ENCODE results near the gene MBP. TPM values are rescaled to one million over a fixed set of nuclear protein-coding genes. Genes with fewer than 3 reads are reported as not detected.
A peak's percentile ranks its signal among the peaks of the same experiment; 100 is the strongest.

MBP gene
- total RNA-seq, 6 experiments from 2014 or later = 0.05 to 0.23 (median 0.12) TPM; not detected in 1

DNA sequence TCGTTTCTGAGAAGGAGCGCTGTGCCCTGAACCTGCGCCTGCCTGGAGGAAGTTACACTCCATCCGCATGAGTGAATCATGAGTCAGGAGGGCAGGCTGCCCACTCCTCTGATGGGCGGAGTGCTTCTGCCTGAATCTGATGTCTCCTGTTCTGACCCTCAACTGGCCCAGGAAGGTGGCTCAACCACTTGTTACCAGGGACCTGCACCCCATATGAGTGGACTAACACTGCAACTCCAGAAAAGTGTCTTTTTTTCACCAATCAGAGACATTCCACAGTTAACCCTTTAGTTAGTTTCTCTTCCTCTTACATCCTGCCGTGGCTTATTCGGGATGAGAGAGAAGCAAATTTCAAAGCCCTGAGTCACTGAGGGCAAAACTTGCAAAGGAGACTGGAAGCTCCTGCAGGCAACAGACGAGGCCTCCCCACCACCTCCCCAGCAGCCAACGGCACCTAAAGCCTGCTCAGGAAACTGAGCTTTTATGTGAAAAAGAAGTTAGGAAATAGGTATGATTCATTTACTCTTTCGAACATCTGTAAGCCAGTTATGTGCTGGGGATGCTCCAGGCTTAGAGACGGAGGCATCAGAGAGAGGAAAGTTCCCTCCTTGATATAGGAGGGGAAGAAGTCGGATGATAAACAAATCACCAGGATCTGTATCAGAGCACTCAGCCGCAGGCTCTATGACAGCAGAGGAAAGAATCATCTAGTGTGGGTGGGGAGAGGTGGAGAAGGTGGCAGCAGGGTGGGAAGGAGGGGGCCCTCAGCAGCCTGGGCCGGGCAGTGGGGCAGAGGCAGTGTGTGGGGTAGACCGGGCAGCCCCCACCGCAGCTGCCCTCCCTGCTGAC is 30.9 kb downstream of the MBP start:
- H3K4me1 Mint-ChIP-seq (ENCODE audit: low read depth) = peaks cover 71% of the 10 kb centered on the region
- DNase-seq = peak; percentile 96
- peak overlapping the region; percentile 87 for H3K4me3 Mint-ChIP-seq
- TF ChIP-seq, protein P1, sequence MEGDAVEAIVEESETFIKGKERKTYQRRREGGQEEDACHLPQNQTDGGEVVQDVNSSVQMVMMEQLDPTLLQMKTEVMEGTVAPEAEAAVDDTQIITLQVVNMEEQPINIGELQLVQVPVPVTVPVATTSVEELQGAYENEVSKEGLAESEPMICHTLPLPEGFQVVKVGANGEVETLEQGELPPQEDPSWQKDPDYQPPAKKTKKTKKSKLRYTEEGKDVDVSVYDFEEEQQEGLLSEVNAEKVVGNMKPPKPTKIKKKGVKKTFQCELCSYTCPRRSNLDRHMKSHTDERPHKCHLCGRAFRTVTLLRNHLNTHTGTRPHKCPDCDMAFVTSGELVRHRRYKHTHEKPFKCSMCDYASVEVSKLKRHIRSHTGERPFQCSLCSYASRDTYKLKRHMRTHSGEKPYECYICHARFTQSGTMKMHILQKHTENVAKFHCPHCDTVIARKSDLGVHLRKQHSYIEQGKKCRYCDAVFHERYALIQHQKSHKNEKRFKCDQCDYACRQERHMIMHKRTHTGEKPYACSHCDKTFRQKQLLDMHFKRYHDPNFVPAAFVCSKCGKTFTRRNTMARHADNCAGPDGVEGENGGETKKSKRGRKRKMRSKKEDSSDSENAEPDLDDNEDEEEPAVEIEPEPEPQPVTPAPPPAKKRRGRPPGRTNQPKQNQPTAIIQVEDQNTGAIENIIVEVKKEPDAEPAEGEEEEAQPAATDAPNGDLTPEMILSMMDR (IDR thresholded peaks at IDR 0.05) = no peak
- H3K9me3 Mint-ChIP-seq = no peaks in the 10 kb centered on the region
- peak overlapping the region; percentile 98 for H3K27ac Mint-ChIP-seq
- no peaks in the 10 kb centered on the region; the same call in 1 of the 2 replicates for H3K27me3 Mint-ChIP-seq (ENCODE audit: insufficient read depth)
- H3K36me3 Mint-ChIP-seq (ENCODE audit: low read depth) = peaks cover 8% of the 10 kb centered on the region

DNA sequence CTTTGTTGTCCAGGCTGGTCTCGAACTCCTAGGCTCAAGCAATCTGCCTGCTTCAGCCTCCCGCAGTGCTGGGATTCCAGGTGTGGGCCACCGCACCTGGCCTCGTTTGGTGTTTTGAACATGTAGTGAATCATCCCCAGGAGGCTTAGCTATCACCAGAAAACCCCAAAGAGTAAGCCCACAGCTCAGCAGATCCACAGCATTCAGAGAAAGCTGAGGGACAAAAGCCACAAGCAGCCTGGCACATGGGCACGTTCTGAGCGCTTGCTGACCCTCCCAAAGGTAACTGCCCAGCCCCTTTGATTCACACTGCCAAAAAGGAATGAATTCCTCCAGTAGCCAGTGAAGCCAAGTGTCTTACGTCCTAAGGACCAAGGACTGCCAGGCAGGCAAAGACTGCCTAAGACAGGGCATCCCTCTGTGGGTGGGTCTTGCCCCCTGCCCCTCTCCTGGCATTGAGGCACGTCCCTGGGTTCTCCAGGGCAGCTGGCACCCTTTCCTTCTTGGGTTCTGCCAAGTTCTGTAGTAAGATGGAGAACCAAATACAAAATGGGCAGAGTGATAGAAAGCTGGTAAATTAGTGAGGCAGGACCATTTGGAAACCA is 31.7 kb downstream of the MBP start:
- no peak for DNase-seq
- Mint-ChIP-seq H3K27me3 (ENCODE audit: insufficient read depth) (peaks cover under 1% of the 10 kb centered on the region), H3K4me1 (ENCODE audit: low read depth) (peaks cover 67% of the 10 kb centered on the region), H3K36me3 (ENCODE audit: low read depth) (peaks cover 8% of the 10 kb centered on the region), H3K9me3 (no peaks in the 10 kb centered on the region), H3K27ac (peak overlapping the region; percentile 98), H3K4me3 (peak overlapping the region; percentile 87)
- TF ChIP-seq, protein P1 (IDR thresholded peaks at IDR 0.05) = no peak

DNA sequence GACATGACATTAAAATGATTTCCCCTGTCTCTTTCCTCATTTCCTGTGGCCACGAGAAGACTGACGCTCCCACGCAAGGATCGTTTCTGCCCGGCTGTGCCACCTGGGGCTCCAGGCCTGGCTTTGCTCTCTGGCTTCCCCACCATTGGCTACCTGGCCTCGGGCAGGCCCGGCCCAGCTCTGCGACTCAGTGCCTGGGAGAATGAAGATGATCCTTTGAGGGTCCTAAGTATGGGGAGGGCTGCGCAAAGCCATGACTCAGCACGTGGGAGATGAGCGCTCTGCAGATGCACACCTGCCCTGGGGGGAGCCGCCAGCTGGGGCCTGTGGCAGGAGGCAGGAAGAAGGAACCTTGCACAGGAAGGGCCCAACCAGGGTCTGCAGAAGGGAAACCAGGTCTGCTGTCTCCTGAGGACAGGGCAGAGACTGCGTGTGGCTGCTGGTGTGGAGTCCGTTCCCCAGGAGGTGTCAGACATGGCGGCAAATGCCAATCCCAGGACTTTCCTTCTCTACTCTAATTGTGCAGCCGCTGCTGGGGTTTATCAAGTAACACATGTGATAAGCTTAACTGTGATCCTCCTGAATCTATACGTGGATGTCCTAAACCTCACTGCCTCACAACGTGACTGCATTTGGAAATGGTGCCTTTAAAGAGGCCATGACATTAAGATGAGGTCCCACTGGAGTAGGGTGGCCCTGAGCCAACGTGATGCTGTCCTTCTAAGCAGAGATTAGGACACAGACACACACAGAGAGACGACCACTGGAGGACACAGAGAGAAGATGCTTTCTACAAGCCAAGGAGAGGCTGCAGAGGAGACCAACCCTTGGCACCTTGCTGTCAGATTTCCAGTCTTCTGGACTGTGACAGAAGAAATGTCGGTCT is 32.9 kb downstream of the MBP start:
- TF ChIP-seq, protein P1 (IDR thresholded peaks at IDR 0.05) = no peak
- Mint-ChIP-seq H3K27me3 (ENCODE audit: insufficient read depth) (peaks cover 3% of the 10 kb centered on the region), H3K9me3 (no peaks in the 10 kb centered on the region), H3K36me3 (ENCODE audit: low read depth) (peaks cover 8% of the 10 kb centered on the region), H3K4me3 (no peak overlapping the region), H3K4me1 (ENCODE audit: low read depth) (peaks cover 56% of the 10 kb centered on the region), H3K27ac (0 out of 2 replicates have a peak overlapping the region, but pooled peaks have one; percentile 11)
- DNase-seq = no peak

DNA sequence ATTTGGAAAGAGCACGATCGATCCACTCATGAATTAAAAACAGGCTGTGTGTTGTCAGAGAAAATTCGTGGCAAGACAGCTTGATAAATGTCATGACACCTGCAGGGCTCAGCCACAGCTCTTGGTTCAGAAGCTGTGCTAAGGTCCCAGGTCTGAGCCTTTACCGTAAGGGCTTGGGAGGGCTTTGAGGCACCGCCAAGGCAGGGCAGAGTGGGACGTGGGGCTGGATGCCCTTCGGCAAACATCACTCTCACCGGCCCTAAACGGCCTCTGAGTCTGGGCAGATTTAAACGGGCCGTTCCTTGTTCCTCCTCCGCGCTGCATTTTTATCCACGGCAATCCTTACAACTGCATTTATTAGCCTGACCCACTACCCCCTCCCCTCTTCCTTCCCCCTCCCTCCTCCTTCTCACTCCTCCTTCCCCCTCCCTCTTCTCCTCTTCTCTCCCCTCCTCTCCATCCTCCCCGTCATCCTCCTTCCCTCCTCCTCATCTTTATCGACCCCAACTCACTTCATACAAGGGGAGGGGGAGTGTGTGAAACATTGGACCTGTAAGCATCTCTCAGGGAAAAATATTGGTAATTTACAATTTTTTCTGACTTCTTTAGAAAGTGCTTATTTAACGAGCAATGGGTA is 33.9 kb downstream of the MBP start:
- Mint-ChIP-seq H3K27me3 (ENCODE audit: insufficient read depth) (peaks cover 3% of the 10 kb centered on the region), H3K4me3 (no peak overlapping the region), H3K36me3 (ENCODE audit: low read depth) (peaks cover 3% of the 10 kb centered on the region), H3K4me1 (ENCODE audit: low read depth) (peaks cover 45% of the 10 kb centered on the region), H3K9me3 (no peaks in the 10 kb centered on the region), H3K27ac (no peak overlapping the region)
- TF ChIP-seq, protein P1 (IDR thresholded peaks at IDR 0.05) = no peak
- no peak for DNase-seq

DNA sequence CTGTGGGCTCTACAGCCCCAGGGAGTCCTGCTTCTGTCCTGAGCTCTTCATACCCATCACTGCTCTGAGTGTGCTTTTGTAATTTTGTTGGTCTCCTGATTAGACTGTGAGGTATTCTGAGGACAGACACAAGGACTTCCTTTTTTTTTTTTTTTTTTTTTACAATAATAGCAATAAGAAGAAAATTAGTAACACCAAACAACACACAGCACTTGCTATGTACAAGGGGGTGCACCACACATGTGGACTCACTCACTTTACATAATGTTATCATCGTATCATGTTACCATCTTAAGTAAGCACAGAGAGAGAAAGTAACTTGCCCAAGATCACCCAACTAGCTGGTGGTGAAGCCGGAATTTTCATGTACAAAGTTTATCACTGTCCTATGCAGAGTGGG is 34.6 kb downstream of the MBP start:
- TF ChIP-seq, protein P1 (IDR thresholded peaks at IDR 0.05) = no peak
- H3K4me3 Mint-ChIP-seq = no peak overlapping the region
- H3K27me3 Mint-ChIP-seq (ENCODE audit: insufficient read depth) = peaks cover 3% of the 10 kb centered on the region; the same call in 1 of the 2 replicates
- no peaks in the 10 kb centered on the region for H3K36me3 Mint-ChIP-seq (ENCODE audit: low read depth)
- H3K27ac Mint-ChIP-seq = no peak overlapping the region
- H3K9me3 Mint-ChIP-seq = no peaks in the 10 kb centered on the region
- peaks cover 39% of the 10 kb centered on the region for H3K4me1 Mint-ChIP-seq (ENCODE audit: low read depth)
- DNase-seq = no peak
